Measurements from ENCODE around the gene SATB2.

The SATB2 gene

DNA sequence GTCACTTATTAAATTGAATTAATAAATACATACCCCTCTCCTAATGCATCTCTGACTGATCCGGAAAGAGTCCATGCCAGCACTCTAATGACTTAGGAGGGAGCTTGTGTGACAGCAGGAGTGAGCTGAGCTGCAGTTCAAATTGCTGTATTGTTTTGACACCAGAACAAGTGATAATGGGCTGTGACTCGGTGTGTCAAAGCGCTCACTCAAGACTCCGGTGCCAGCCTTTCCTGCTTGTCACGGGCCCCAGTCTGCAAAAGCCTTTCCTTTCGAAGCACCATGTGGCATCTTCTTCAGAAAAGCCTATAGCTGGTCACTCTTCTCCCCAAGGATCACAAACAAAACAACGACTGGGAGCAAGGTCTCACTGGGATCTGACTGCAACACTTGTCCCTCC, 43.3 kb downstream of the SATB2 start:
- TF ChIP-seq, protein P1, sequence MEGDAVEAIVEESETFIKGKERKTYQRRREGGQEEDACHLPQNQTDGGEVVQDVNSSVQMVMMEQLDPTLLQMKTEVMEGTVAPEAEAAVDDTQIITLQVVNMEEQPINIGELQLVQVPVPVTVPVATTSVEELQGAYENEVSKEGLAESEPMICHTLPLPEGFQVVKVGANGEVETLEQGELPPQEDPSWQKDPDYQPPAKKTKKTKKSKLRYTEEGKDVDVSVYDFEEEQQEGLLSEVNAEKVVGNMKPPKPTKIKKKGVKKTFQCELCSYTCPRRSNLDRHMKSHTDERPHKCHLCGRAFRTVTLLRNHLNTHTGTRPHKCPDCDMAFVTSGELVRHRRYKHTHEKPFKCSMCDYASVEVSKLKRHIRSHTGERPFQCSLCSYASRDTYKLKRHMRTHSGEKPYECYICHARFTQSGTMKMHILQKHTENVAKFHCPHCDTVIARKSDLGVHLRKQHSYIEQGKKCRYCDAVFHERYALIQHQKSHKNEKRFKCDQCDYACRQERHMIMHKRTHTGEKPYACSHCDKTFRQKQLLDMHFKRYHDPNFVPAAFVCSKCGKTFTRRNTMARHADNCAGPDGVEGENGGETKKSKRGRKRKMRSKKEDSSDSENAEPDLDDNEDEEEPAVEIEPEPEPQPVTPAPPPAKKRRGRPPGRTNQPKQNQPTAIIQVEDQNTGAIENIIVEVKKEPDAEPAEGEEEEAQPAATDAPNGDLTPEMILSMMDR (IDR thresholded peaks at IDR 0.05; ENCODE audit: borderline replicate concordance, control extremely low read depth, extremely low read depth, insufficient read depth, missing control alignments): no peak
- in situ Hi-C loops (cut with MboI; ENCODE audit: low sequenced_read_pairs, unreplicated experiment): no loop called here
- no peak for DNase-seq (ENCODE audit: low spot score)

DNA sequence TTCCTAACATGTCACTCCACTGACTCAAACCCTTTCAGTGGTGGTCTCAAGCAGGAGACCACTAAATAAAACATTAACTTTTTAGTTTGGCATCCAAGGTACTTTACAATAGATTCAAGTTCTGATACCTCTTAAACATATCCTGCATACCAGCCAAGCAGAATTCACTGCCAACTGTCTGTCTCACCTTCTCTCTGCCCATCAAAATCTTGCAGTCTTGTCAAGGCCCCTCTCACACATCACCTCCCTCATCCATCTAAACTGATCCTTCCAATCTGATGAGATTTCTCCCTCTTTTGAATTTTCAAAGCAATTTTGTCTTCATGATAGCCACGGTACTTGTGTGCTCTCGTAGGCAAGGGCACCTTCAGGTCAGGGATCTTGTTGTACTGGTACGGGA, 43.7 kb downstream of the SATB2 start:
- TF ChIP-seq, protein P1 (IDR thresholded peaks at IDR 0.05; ENCODE audit: borderline replicate concordance, control extremely low read depth, extremely low read depth, insufficient read depth, missing control alignments): no peak
- in situ Hi-C loops (cut with MboI; ENCODE audit: low sequenced_read_pairs, unreplicated experiment): no loop called here
- no peak for DNase-seq (ENCODE audit: low spot score)

- in situ Hi-C loops (cut with MboI; ENCODE audit: low sequenced_read_pairs, unreplicated experiment): no loop called here
- TF ChIP-seq, protein P1 (IDR thresholded peaks at IDR 0.05; ENCODE audit: borderline replicate concordance, control extremely low read depth, extremely low read depth, insufficient read depth, missing control alignments): no peak
- no peak for DNase-seq (ENCODE audit: low spot score)
Measured at GRCh38 chr2:199409759-199410529, 47.8 kb downstream of the SATB2 start.

GRCh38 chr2:199407421-199407820, 50.3 kb downstream of the SATB2 start:
- TF ChIP-seq, protein P1 (IDR thresholded peaks at IDR 0.05; ENCODE audit: borderline replicate concordance, control extremely low read depth, extremely low read depth, insufficient read depth, missing control alignments): no peak
- DNase-seq (ENCODE audit: low spot score): no peak
- in situ Hi-C loops (cut with MboI; ENCODE audit: low sequenced_read_pairs, unreplicated experiment): no loop called here

- DNase-seq (ENCODE audit: low spot score): no peak
- in situ Hi-C loops (cut with MboI; ENCODE audit: low sequenced_read_pairs, unreplicated experiment): no loop called here
- TF ChIP-seq, protein P1 (IDR thresholded peaks at IDR 0.05; ENCODE audit: borderline replicate concordance, control extremely low read depth, extremely low read depth, insufficient read depth, missing control alignments): no peak
Measured at GRCh38 chr2:199405241-199405640, 52.5 kb downstream of the SATB2 start.

DNA sequence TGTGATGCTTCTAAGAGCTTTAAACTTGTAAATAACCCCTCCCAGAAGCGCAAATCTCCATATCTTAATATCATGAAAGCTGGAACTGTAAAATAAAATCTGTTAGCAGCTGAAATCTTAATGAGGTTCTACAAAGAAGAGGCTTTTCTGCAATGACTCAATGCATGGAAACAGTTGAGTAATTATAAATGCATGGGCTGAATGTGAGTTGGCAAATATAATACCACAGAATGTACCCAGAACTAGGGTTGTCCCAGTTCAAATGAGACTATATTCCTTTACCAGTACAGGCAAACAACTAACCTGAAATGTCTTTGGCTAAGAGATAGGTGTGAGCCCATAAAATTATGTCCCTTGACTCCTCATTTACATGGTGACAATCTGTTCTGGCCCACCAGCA, 52.9 kb downstream of the SATB2 start:
- in situ Hi-C loops (cut with MboI; ENCODE audit: low sequenced_read_pairs, unreplicated experiment): no loop called here
- TF ChIP-seq, protein P1 (IDR thresholded peaks at IDR 0.05; ENCODE audit: borderline replicate concordance, control extremely low read depth, extremely low read depth, insufficient read depth, missing control alignments): no peak
- DNase-seq (ENCODE audit: low spot score): no peak

Data from GM13976 (cell line).